HCT116 (cell line): Measurements from ENCODE around the gene BEND5. TPM values are rescaled to one million over a fixed set of nuclear protein-coding genes. Genes with fewer than 3 reads are reported as not detected.

Experiments
- ATAC-seq: fragments of 200-7000 bp; cut with Tn5 transposase; 2 replicates; pipeline ENCODE4 v1.9.1; 2020; ENCODE audit warnings: mild to moderate bottlenecking, moderate library complexity
- BruUV-seq: library from RNA; stranded (reverse); fragments of 400-500 nt; replicated peaks from 2 replicates; lab custom pipeline; 2021; lab: Mats Ljungman, UMichigan
- CTCF ChIA-PET: fragments of 300-600 bp; sonication (Branson Sonifier 250); formaldehyde crosslinking; loops from one replicate; lab custom pipeline; 2021; ENCODE audit warnings: antibody characterized with exemption; lab: Charles Lee
- POLR2A ChIA-PET: fragments of 300-600, 350-600 bp; sonication (Branson Sonifier 250); formaldehyde crosslinking; loops from one replicate; lab custom pipeline; 2021; ENCODE audit warnings: antibody characterized with exemption; lab: Charles Lee
- RAD21 ChIA-PET, 2 experiments: fragments of 300-600 bp; sonication (Branson Sonifier 250); formaldehyde crosslinking; loops; one replicate each; lab custom pipeline; 2023; ENCODE audit warnings: low total read pairs in 2 of 2; ENCODE audit not compliant: uncharacterized antibody in 2 of 2, unreplicated experiment in 2 of 2, low non-redundant PET in 1 of 2; lab: Charles Lee
- DNase-seq: peaks from one replicate; pipeline ENCODE4 v3.0.0-alpha.2; 2010; ENCODE audit warnings: low read depth, low spot score
- H2AFZ ChIP-seq: fragments of 200-600 bp; shearing (Covaris generic), sonication (generic); 2 replicates; pipeline ENCODE4 v1.6.1; 2017; ENCODE audit warnings: low read depth, mixed run types, mixed read lengths, antibody characterized with exemption, low read length; ENCODE audit not compliant: poor library complexity, severe bottlenecking
- H3K27ac ChIP-seq: 2 replicates; pipeline ENCODE4 v1.5.1; 2012; ENCODE audit warnings: low read depth, low read length
- H3K27me3 ChIP-seq: fragments of 200-600 bp; sonication (generic); 2 replicates; pipeline ENCODE4 v1.6.1; 2016; ENCODE audit warnings: mixed run types, low read length, mixed read lengths; ENCODE audit not compliant: insufficient read depth
- H3K36me3 ChIP-seq, 2 experiments: fragments of 200-500 bp in 1 of 2; fragments of 200-600 bp in 1 of 2; sonication (Bioruptor generic) in 1 of 2; sonication (generic) in 1 of 2; 2 replicates each; pipeline versions ENCODE4 v1.5.1 to v1.6.1; 2014 to 2016; ENCODE audit warnings: low read length in 2 of 2, inconsistent platforms in 1 of 2, mixed read lengths in 1 of 2, mixed run types in 1 of 2; ENCODE audit not compliant: insufficient read depth in 2 of 2, control insufficient read depth in 1 of 2
- H3K4me1 ChIP-seq, 2 experiments: fragments of 200-600 bp in 1 of 2; sonication (generic) in 1 of 2; 2 replicates each; pipeline versions ENCODE4 v1.5.1 to v1.6.1; 2012 to 2017; ENCODE audit warnings: low read length in 2 of 2, inconsistent platforms in 1 of 2, mild to moderate bottlenecking in 1 of 2, mixed read lengths in 1 of 2, mixed run types in 1 of 2, moderate library complexity in 1 of 2; ENCODE audit not compliant: insufficient read depth in 2 of 2, control insufficient read depth in 1 of 2
- H3K4me2 ChIP-seq: fragments of 200-600 bp; sonication (generic); 2 replicates; pipeline ENCODE4 v1.6.1; 2017; ENCODE audit warnings: mixed run types, low read length, mixed read lengths
- H3K4me3 ChIP-seq, 2 experiments: fragments of 200-600 bp in 1 of 2; sonication (generic) in 1 of 2; replicated peaks in 1 of 2; 2 replicates each; pipeline ENCODE4 v1.5.1; 2011 to 2016; ENCODE audit warnings: low read length in 2 of 2, control low read depth in 1 of 2, low read depth in 1 of 2, mild to moderate bottlenecking in 1 of 2, mixed read lengths in 1 of 2, mixed run types in 1 of 2
- H3K79me2 ChIP-seq: fragments of 200-600 bp; sonication (generic); 2 replicates; pipeline ENCODE4 v1.6.1; 2017; ENCODE audit warnings: mild to moderate bottlenecking, mixed run types, low read length, moderate library complexity, mixed read lengths; ENCODE audit not compliant: insufficient read depth
- H3K9ac ChIP-seq: fragments of 200-600 bp; sonication (generic); 2 replicates; pipeline ENCODE4 v1.6.1; 2016; ENCODE audit warnings: low read length, mixed read lengths
- H3K9me2 ChIP-seq: fragments of 200-600 bp; sonication (generic), shearing (Covaris generic); 2 replicates; pipeline ENCODE4 v1.6.1; 2017; ENCODE audit warnings: mixed run types, mild to moderate bottlenecking, moderate library complexity; ENCODE audit not compliant: insufficient read depth
- H3K9me3 ChIP-seq, 2 experiments: fragments of 200-500 bp in 1 of 2; fragments of 200-600 bp in 1 of 2; sonication (Bioruptor generic) in 1 of 2; sonication (generic) in 1 of 2; 2 replicates each; pipeline ENCODE4 v1.6.1; 2014 to 2017; ENCODE audit warnings: low read length in 2 of 2, mixed read lengths in 2 of 2, inconsistent platforms in 1 of 2, low read depth in 1 of 2, mild to moderate bottlenecking in 1 of 2, mixed run types in 1 of 2, moderate library complexity in 1 of 2; ENCODE audit not compliant: control insufficient read depth in 1 of 2, insufficient read depth in 1 of 2
- H4K20me1 ChIP-seq: fragments of 200-600 bp; sonication (generic), shearing (Covaris generic); 2 replicates; pipeline ENCODE4 v1.6.1; 2017; ENCODE audit warnings: mixed run types, mild to moderate bottlenecking, moderate library complexity; ENCODE audit not compliant: insufficient read depth
- CBX3 ChIP-seq: IDR thresholded peaks from 2 replicates; pipeline ENCODE4 v1.6.1; 2012; ENCODE audit warnings: low read depth
- CTCF ChIP-seq, 3 experiments: fragments of 200-600 bp in 1 of 3; sonication (generic) in 1 of 3; IDR thresholded peaks in 2 of 3; conservative IDR thresholded peaks in 1 of 3; 2 replicates each; pipeline ENCODE4 v1.5.1; 2012 to 2017; ENCODE audit warnings: low read depth in 2 of 3, low read length in 2 of 3, antibody characterized with exemption in 1 of 3, borderline replicate concordance in 1 of 3, control low read depth in 1 of 3, mild to moderate bottlenecking in 1 of 3, mixed read lengths in 1 of 3, mixed run types in 1 of 3, moderate library complexity in 1 of 3; ENCODE audit not compliant: insufficient read depth in 1 of 3
- ELF1 ChIP-seq: IDR thresholded peaks from 2 replicates; pipeline ENCODE4 v1.6.1; 2012; ENCODE audit warnings: low read depth, borderline replicate concordance
- FOSL1 ChIP-seq: IDR thresholded peaks from 2 replicates; pipeline ENCODE4 v1.6.1; 2012; ENCODE audit warnings: low read depth
- JUND ChIP-seq: IDR thresholded peaks from 2 replicates; pipeline ENCODE4 v1.6.1; 2012
- MAX ChIP-seq: IDR thresholded peaks from 2 replicates; pipeline ENCODE4 v1.6.1; 2012
- POLR2A ChIP-seq: IDR thresholded peaks from 2 replicates; pipeline ENCODE4 v1.7.0; 2011; ENCODE audit warnings: borderline replicate concordance; ENCODE audit not compliant: insufficient read depth, insufficient read length; ENCODE audit errors: extremely low read depth
- POLR2AphosphoS5 ChIP-seq: IDR thresholded peaks from 2 replicates; pipeline ENCODE4 v1.6.1; 2011; ENCODE audit warnings: mild to moderate bottlenecking, low read depth, low read length, moderate library complexity
- RAD21 ChIP-seq: IDR thresholded peaks from 2 replicates; pipeline ENCODE4 v1.6.1; 2012; ENCODE audit warnings: low read depth, mild to moderate bottlenecking
- SIN3A ChIP-seq: IDR thresholded peaks from 2 replicates; pipeline ENCODE4 v1.6.1; 2012; ENCODE audit warnings: low read depth
- SP1 ChIP-seq: IDR thresholded peaks from 2 replicates; pipeline ENCODE4 v1.6.1; 2012; ENCODE audit warnings: low read depth
- TCF7L2 ChIP-seq: IDR thresholded peaks from 2 replicates; pipeline ENCODE4 v1.7.0; 2011; ENCODE audit warnings: borderline replicate concordance, inconsistent platforms; ENCODE audit not compliant: insufficient read depth, insufficient read length; ENCODE audit errors: extremely low read depth
- YY1 ChIP-seq: IDR thresholded peaks from 2 replicates; pipeline ENCODE4 v1.6.1; 2011; ENCODE audit warnings: low read length, low read depth, moderate library complexity, mild to moderate bottlenecking; ENCODE audit not compliant: insufficient replicate concordance; ENCODE audit errors: extremely low read depth
- ZFX ChIP-seq: fragments of 450-650 bp; IDR thresholded peaks from 2 replicates; pipeline ENCODE4 v1.6.1; 2017
- ZNF274 ChIP-seq: fragments of 200-500 bp; sonication (Bioruptor generic); IDR thresholded peaks from 2 replicates; pipeline ENCODE4 v1.6.1; 2014; ENCODE audit warnings: mild to moderate bottlenecking, low read depth, low read length, inconsistent platforms
- intact Hi-C: fragments of 100-400 bp; cut with micrococcal nuclease; formaldehyde crosslinking; loops from 2 replicates; pipeline ENCODE4 v1.10.0; 2022
- total RNA-seq: library from RNA; stranded (reverse); gene quantifications from one replicate; pipeline ENCODE4 v1.2.1, GENCODE V29; 2021; ENCODE audit not compliant: unreplicated experiment
- TF ChIP-seq, protein P1 (sequence below): IDR thresholded peaks from 2 replicates; pipeline ENCODE4 v1.6.1; 2011; ENCODE audit warnings: mild to moderate bottlenecking, low read length, moderate library complexity; ENCODE audit not compliant: insufficient replicate concordance; ENCODE audit errors: extremely low read depth

BEND5 gene
- total RNA-seq, 1 experiment from 2014 or later, result not detected

- no peak overlapping the region for H3K4me3 ChIP-seq
- ATAC-seq, result no peak
- ChIA-PET CTCF (interaction anchor here (1.1 kb wide), 1 partner anchor 9 kb away, joined by 3 read pairs; no protein-coding TSS in a partner anchor), POLR2A (no interaction called here), RAD21 (no interaction called here)
- H3K9me2 ChIP-seq, result no peaks in the 10 kb centered on the region
- BruUV-seq, result no TSS peak
- H3K36me3 ChIP-seq, result no peaks in the 10 kb centered on the region
- H3K9ac ChIP-seq, result no peak overlapping the region
- no peaks in the 10 kb centered on the region for H3K79me2 ChIP-seq
- no peak overlapping the region for H3K27ac ChIP-seq
- no peaks in the 10 kb centered on the region for H3K4me1 ChIP-seq
- no peak overlapping the region for H2AFZ ChIP-seq
- no peaks in the 10 kb centered on the region; the same call in 1 of the 2 replicates for H3K27me3 ChIP-seq
- no peak for TF ChIP-seq CBX3
- TF ChIP-seq SP1, result no peak
- no peak for TF ChIP-seq FOSL1
- TF ChIP-seq, protein P1, sequence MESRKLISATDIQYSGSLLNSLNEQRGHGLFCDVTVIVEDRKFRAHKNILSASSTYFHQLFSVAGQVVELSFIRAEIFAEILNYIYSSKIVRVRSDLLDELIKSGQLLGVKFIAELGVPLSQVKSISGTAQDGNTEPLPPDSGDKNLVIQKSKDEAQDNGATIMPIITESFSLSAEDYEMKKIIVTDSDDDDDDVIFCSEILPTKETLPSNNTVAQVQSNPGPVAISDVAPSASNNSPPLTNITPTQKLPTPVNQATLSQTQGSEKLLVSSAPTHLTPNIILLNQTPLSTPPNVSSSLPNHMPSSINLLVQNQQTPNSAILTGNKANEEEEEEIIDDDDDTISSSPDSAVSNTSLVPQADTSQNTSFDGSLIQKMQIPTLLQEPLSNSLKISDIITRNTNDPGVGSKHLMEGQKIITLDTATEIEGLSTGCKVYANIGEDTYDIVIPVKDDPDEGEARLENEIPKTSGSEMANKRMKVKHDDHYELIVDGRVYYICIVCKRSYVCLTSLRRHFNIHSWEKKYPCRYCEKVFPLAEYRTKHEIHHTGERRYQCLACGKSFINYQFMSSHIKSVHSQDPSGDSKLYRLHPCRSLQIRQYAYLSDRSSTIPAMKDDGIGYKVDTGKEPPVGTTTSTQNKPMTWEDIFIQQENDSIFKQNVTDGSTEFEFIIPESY, result no peak
- TF ChIP-seq JUND, result no peak
- no peak for TF ChIP-seq CTCF (IDR thresholded peaks at IDR 0.05 in 2 of 3, conservative IDR thresholded peaks at IDR 0.05 in 1 of 3; ENCODE audit: borderline replicate concordance in 1 of 3, insufficient read depth in 1 of 3, low read depth in 2 of 3, low read length in 2 of 3)
- no peak for TF ChIP-seq TCF7L2
- TF ChIP-seq POLR2AphosphoS5, result no peak
- TF ChIP-seq RAD21, result no peak
- no peak for TF ChIP-seq ELF1
- TF ChIP-seq SIN3A, result no peak
- TF ChIP-seq POLR2A, result no peak
- no peak for TF ChIP-seq YY1
- TF ChIP-seq ZNF274, result no peak
- TF ChIP-seq ZFX, result no peak
- TF ChIP-seq MAX, result no peak
- intact Hi-C loops, result no loop called here
- H3K4me2 ChIP-seq, result no peak overlapping the region
- H3K9me3 ChIP-seq, result no peaks in the 10 kb centered on the region
- no peaks in the 10 kb centered on the region for H4K20me1 ChIP-seq
- DNase-seq, result no peak
Observed at GRCh38 chr1:48686159-48686558, 90.5 kb downstream of the BEND5 start.
